Peyer's patch (tissue), 4 donors: ENCODE measurements around the gene SLC6A7. TPM values are rescaled to one million over a fixed set of nuclear protein-coding genes. Genes with fewer than 3 reads are reported as not detected.

Experiments
- DNase-seq, 3 donors: peaks; one replicate each; pipeline ENCODE4 v3.0.0-alpha.2; 2017 to 2019
- H3K27ac ChIP-seq, 4 donors: fragments of 200-600 bp; sonication (generic); one replicate each; pipeline ENCODE4 v1.5.1; 2016 to 2019
- H3K27me3 ChIP-seq, 2 donors: fragments of 200-600 bp; sonication (generic); one replicate each; pipeline ENCODE4 v1.5.1; 2019
- H3K36me3 ChIP-seq, 3 donors: fragments of 200-600 bp; sonication (generic); one replicate each; pipeline ENCODE4 v1.5.1; 2016 to 2019
- H3K4me1 ChIP-seq, 4 donors: fragments of 200-600 bp; sonication (generic); one replicate each; pipeline ENCODE4 v1.5.1; 2016 to 2019
- H3K4me3 ChIP-seq, 4 donors: fragments of 200-600 bp; sonication (generic); 1 replicate in 3 of 4; 2 replicates in 1 of 4; pipeline ENCODE4 v1.5.1; 2016 to 2019; ENCODE audit warnings: mild to moderate bottlenecking in 1 of 4
- H3K9me3 ChIP-seq, 4 donors: fragments of 200-600 bp; sonication (generic); one replicate each; pipeline ENCODE4 v1.5.1; 2016 to 2019; ENCODE audit warnings: mild to moderate bottlenecking in 1 of 4
- CTCF ChIP-seq, 6 experiments: fragments of 450-650 bp in 4 of 6; fragments of 200-600 bp in 2 of 6; sonication (generic) in 1 of 6; IDR thresholded peaks; one replicate each; pipeline ENCODE4 v1.5.1; 2017 to 2019; ENCODE audit warnings: antibody characterized with exemption in 6 of 6, mild to moderate bottlenecking in 3 of 6, moderate library complexity in 1 of 6
- POLR2A ChIP-seq, 2 donors: fragments of 450-650 bp; IDR thresholded peaks; one replicate each; pipeline ENCODE4 v1.5.1; 2017; ENCODE audit warnings: antibody characterized with exemption in 2 of 2, mild to moderate bottlenecking in 2 of 2, moderate library complexity in 2 of 2
- total RNA-seq, 4 donors: library from RNA; depleted of rRNA; stranded (reverse); fragments of >200 nt; gene quantifications; one replicate each; pipeline ENCODE4 v1.1.0, GENCODE V29; 2016

SLC6A7 gene
- total RNA-seq, 4 donors from 2014 or later, result 12.3 to 41.6 (median 19.9) TPM

DNA sequence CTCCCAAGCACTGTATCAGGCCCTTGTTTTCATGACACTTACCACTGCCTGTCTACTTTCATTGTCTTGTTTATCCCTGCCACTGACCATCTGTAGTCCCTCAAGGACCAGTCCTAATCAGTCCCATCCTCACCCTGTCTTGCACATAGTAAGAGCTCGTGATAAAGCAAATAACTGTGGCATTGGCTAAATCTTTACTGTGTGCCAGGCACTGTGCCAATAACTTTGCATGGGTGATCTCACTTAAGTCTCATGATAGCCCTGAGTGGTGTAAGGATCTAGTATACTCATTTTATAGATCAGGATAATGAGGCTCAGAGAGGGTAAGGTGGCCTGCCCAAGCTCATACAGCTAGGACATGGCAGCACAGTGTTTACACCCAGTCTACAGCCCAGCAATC lies 17.7 kb upstream of the SLC6A7 start:
- Histone ChIP-seq H3K36me3 (peaks cover 0 to 12% (median 0%) of the 10 kb centered on the region in 3 donors), H3K27me3 (no peaks in the 10 kb centered on the region), H3K4me1 (peaks cover 0 to 61% (median 0%) of the 10 kb centered on the region in 4 donors), H3K27ac (peak overlapping the region in 2 of 4 donors; percentile 57 to 63), H3K9me3 (no peaks in the 10 kb centered on the region), H3K4me3 (no peak overlapping the region)
- no peak for TF ChIP-seq CTCF (IDR thresholded peaks at IDR 0.05)
- TF ChIP-seq POLR2A (IDR thresholded peaks at IDR 0.05), result no peak
- DNase-seq, result no peak

DNA sequence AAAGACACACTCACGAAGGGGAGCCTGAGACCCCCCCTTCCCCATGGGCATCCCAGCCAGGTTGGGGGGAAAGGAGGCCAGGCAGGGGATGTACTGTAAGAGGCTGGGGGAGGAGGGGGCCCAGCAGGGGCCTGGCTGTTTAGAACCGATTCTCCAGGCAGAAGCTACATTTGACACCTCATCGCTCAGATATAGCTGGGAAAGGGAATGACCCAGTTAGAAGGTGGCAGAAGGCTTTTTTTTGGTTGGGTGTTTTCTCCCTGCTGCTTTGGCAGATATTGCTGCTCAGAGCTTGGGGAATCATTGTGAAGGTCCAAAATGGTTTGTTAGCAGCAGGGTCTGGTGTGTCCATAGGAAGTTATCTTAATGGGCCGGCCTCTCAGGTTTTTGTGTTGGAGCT lies 17.3 kb upstream of the SLC6A7 start:
- H3K4me3 ChIP-seq, result no peak overlapping the region
- H3K27ac ChIP-seq, result peak overlapping the region in 2 of 4 donors; percentile 57 to 63
- TF ChIP-seq POLR2A (IDR thresholded peaks at IDR 0.05) (no peak), CTCF (IDR thresholded peaks at IDR 0.05) (no peak)
- no peak for DNase-seq
- H3K36me3 ChIP-seq, result peaks cover 0 to 12% (median 0%) of the 10 kb centered on the region in 3 donors
- no peaks in the 10 kb centered on the region for H3K27me3 ChIP-seq
- no peaks in the 10 kb centered on the region for H3K9me3 ChIP-seq
- H3K4me1 ChIP-seq, result peaks cover 0 to 64% (median 0%) of the 10 kb centered on the region in 4 donors

DNA sequence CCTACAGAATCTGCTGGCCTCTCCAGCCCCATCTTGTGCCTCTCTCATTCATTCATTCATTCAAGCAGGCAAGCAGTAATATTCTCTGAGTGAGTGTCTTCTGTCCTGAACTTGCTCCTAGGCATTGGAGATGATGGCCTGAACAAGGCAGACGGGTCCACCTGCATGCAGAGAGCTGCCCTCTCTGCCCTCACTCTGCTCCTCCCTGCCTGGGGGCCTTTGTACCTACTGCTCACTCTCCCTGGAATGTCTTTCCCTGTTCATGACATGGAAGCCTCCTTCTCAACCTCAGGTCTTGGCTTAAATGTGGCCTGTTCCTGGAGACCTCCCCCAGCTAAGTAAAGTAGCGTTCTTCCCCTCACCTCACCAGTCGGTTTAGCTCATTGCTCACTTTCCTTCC lies 16.7 kb upstream of the SLC6A7 start:
- Histone ChIP-seq H3K4me3 (no peak overlapping the region), H3K36me3 (peaks cover 0 to 12% (median 0%) of the 10 kb centered on the region in 3 donors), H3K27me3 (no peaks in the 10 kb centered on the region), H3K4me1 (peaks cover 0 to 70% (median under 1%) of the 10 kb centered on the region in 4 donors), H3K9me3 (no peaks in the 10 kb centered on the region), H3K27ac (peak overlapping the region in 3 of 4 donors; percentile 27 to 63 (median 57))
- DNase-seq, result peak in 2 of 3 donors; percentile 65 to 66
- no peak for TF ChIP-seq CTCF (IDR thresholded peaks at IDR 0.05)
- peak in 1 of 2 donors; percentile 40 for TF ChIP-seq POLR2A (IDR thresholded peaks at IDR 0.05)

- Histone ChIP-seq H3K27ac (peak overlapping the region; percentile 17 to 63 (median 42)), H3K27me3 (no peaks in the 10 kb centered on the region), H3K4me1 (peaks cover 0 to 78% (median 6%) of the 10 kb centered on the region in 4 donors), H3K36me3 (peaks cover 0 to 12% (median 0%) of the 10 kb centered on the region in 3 donors), H3K4me3 (no peak overlapping the region), H3K9me3 (no peaks in the 10 kb centered on the region)
- TF ChIP-seq CTCF (IDR thresholded peaks at IDR 0.05) (no peak), POLR2A (IDR thresholded peaks at IDR 0.05) (no peak)
- no peak for DNase-seq
Observed at GRCh38 chr5:150174285-150174684, 15.6 kb upstream of the SLC6A7 start.

DNA sequence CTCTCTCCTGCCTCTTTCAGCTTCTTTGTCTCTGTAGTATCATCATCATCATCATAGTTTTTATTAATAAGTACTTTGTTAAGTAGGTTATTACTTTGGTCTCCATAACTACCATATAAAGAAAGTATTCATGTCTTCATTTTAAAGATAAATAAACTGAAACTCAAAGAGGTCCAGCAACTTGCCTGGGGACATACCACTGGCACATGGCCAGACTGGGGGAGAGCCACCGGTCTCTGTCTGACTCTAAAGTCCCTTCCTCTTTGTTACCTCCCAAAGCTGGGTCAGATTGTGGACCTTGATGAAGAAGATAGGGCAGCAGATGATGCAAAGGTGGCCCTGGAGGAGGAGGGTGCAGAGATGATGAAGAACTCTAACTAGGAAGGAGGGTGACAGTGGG lies 14.8 kb upstream of the SLC6A7 start:
- no peaks in the 10 kb centered on the region for H3K27me3 ChIP-seq
- DNase-seq, result peak in 1 of 3 donors; percentile 54
- H3K9me3 ChIP-seq, result no peaks in the 10 kb centered on the region
- H3K27ac ChIP-seq, result peak overlapping the region in 2 of 4 donors; percentile 57 to 95
- TF ChIP-seq POLR2A (IDR thresholded peaks at IDR 0.05) (no peak), CTCF (IDR thresholded peaks at IDR 0.05) (no peak)
- H3K4me3 ChIP-seq, result no peak overlapping the region
- H3K4me1 ChIP-seq, result peaks cover 0 to 80% (median 14%) of the 10 kb centered on the region in 4 donors
- peaks cover 0 to 12% (median 0%) of the 10 kb centered on the region in 3 donors for H3K36me3 ChIP-seq
